ENCODE results near the gene ZNF516. TPM values are rescaled to one million over a fixed set of nuclear protein-coding genes. Genes with fewer than 3 reads are reported as not detected.
"Not testable (repeated sequence)": the region's sequence is repeated elsewhere in the genome, so short reads cannot be mapped to it uniquely, and the experiment has no call there.

ZNF516 gene
- total RNA-seq, result 10 to 100 TPM; 11.2 to 27.7 (median 16.6) TPM

GRCh38 chr18:76495006-76495370, at the start of gene ZNF516:
Gene ZNF516 (minus strand): TSS chr18:76495242. CDS start chr18:76443054, 52,188 bp downstream.
- ATAC-seq (ENCODE audit: low FRiP score), result peak; percentile 7
- no peak for DNase-seq (ENCODE audit: low spot score)
- no peak for TF ChIP-seq CTCF (IDR thresholded peaks at IDR 0.05)

- no peak for TF ChIP-seq CTCF (IDR thresholded peaks at IDR 0.05)
- no peak for DNase-seq (ENCODE audit: low spot score)
- no peak for ATAC-seq (ENCODE audit: low FRiP score)
Measured at GRCh38 chr18:76538846-76539245, 43.8 kb upstream of the ZNF516 start.

GRCh38 chr18:76537621-76538020, 42.6 kb upstream of the ZNF516 start:
- TF ChIP-seq CTCF (IDR thresholded peaks at IDR 0.05), result no peak
- no peak for ATAC-seq (ENCODE audit: low FRiP score)
- no peak for DNase-seq (ENCODE audit: low spot score)

GRCh38 chr18:76536593-76536992, 41.6 kb upstream of the ZNF516 start:
- DNase-seq (ENCODE audit: low spot score); ATAC-seq (ENCODE audit: low FRiP score): not testable (repeated sequence)

GRCh38 chr18:76532875-76533274, 37.8 kb upstream of the ZNF516 start:
- no peak for ATAC-seq (ENCODE audit: low FRiP score)
- no peak for DNase-seq (ENCODE audit: low spot score)
- no peak for TF ChIP-seq CTCF (IDR thresholded peaks at IDR 0.05)

- no peak for TF ChIP-seq CTCF (IDR thresholded peaks at IDR 0.05)
- ATAC-seq (ENCODE audit: low FRiP score) (no peak), DNase-seq (ENCODE audit: low spot score) (no peak)
Measured at GRCh38 chr18:76530846-76531245, 35.8 kb upstream of the ZNF516 start.

- TF ChIP-seq CTCF (IDR thresholded peaks at IDR 0.05), result no peak
- DNase-seq (ENCODE audit: low spot score) (no peak), ATAC-seq (ENCODE audit: low FRiP score) (no peak)
Measured at GRCh38 chr18:76530391-76530790, 35.3 kb upstream of the ZNF516 start.

- ATAC-seq (ENCODE audit: low FRiP score) (no peak), DNase-seq (ENCODE audit: low spot score) (no peak)
- no peak for TF ChIP-seq CTCF (IDR thresholded peaks at IDR 0.05)
Measured at GRCh38 chr18:76529433-76529811, 34.4 kb upstream of the ZNF516 start.
